HCT116 (cell line): ENCODE data around the gene SPON1.

Experiments used
- CEBPB ChIP-seq: IDR thresholded peaks from 2 replicates; pipeline ENCODE4 v1.6.1; 2012; ENCODE audit warnings: low read depth
- EZH2 ChIP-seq: fragments of 200-600 bp; sonication (generic); IDR thresholded peaks from 2 replicates; pipeline ENCODE4 v1.6.1; 2017; ENCODE audit warnings: antibody characterized with exemption, mixed run types
- JUND ChIP-seq: IDR thresholded peaks from 2 replicates; pipeline ENCODE4 v1.6.1; 2012
- POLR2A ChIP-seq: IDR thresholded peaks from 2 replicates; pipeline ENCODE4 v1.7.0; 2011; ENCODE audit warnings: borderline replicate concordance; ENCODE audit not compliant: insufficient read depth, insufficient read length; ENCODE audit errors: extremely low read depth
- POLR2AphosphoS5 ChIP-seq: IDR thresholded peaks from 2 replicates; pipeline ENCODE4 v1.6.1; 2011; ENCODE audit warnings: mild to moderate bottlenecking, low read depth, low read length, moderate library complexity
- RAD21 ChIP-seq: IDR thresholded peaks from 2 replicates; pipeline ENCODE4 v1.6.1; 2012; ENCODE audit warnings: low read depth, mild to moderate bottlenecking
- SP1 ChIP-seq: IDR thresholded peaks from 2 replicates; pipeline ENCODE4 v1.6.1; 2012; ENCODE audit warnings: low read depth
- TCF7L2 ChIP-seq: IDR thresholded peaks from 2 replicates; pipeline ENCODE4 v1.7.0; 2011; ENCODE audit warnings: borderline replicate concordance, inconsistent platforms; ENCODE audit not compliant: insufficient read depth, insufficient read length; ENCODE audit errors: extremely low read depth
- YY1 ChIP-seq: IDR thresholded peaks from 2 replicates; pipeline ENCODE4 v1.6.1; 2011; ENCODE audit warnings: low read length, low read depth, moderate library complexity, mild to moderate bottlenecking; ENCODE audit not compliant: insufficient replicate concordance; ENCODE audit errors: extremely low read depth
- ZBTB33 ChIP-seq: IDR thresholded peaks from 2 replicates; pipeline ENCODE4 v1.6.1; 2011; ENCODE audit warnings: mild to moderate bottlenecking, low read length, moderate library complexity; ENCODE audit not compliant: insufficient replicate concordance; ENCODE audit errors: extremely low read depth
- ZNF274 ChIP-seq: fragments of 200-500 bp; sonication (Bioruptor generic); IDR thresholded peaks from 2 replicates; pipeline ENCODE4 v1.6.1; 2014; ENCODE audit warnings: mild to moderate bottlenecking, low read depth, low read length, inconsistent platforms
- TF ChIP-seq, protein P1 (sequence below), 3 experiments: fragments of 200-600 bp in 1 of 3; sonication (generic) in 1 of 3; IDR thresholded peaks in 2 of 3; conservative IDR thresholded peaks in 1 of 3; 2 replicates each; pipeline ENCODE4 v1.5.1; 2012 to 2017; ENCODE audit warnings: low read depth in 2 of 3, low read length in 2 of 3, antibody characterized with exemption in 1 of 3, borderline replicate concordance in 1 of 3, control low read depth in 1 of 3, mild to moderate bottlenecking in 1 of 3, mixed read lengths in 1 of 3, mixed run types in 1 of 3, moderate library complexity in 1 of 3; ENCODE audit not compliant: insufficient read depth in 1 of 3
- TF ChIP-seq, protein P2 (sequence below): IDR thresholded peaks from 2 replicates; pipeline ENCODE4 v1.6.1; 2012
- TF ChIP-seq, protein P3 (sequence below): IDR thresholded peaks from 2 replicates; pipeline ENCODE4 v1.6.1; 2012

DNA sequence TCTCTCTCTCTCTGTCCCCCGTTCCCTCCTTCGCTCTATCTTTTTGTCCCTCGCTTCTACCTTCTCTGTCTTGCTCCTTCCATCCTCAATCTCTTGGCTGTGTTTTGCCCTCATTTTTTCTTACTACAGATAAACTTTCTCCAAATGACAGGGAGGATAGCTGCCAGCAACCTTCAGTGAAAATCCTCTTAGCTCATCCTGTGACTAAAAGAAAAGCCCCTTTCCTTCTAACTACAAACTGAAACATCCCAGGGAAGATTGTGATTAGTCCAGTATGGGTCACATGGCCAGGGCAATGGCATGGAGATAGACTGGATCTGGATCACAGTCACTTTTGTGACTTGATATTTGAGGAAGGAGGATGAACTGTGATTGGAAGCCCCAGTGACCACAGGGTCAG lies 10.4 kb downstream of the SPON1 start:
- TF ChIP-seq YY1, result no peak
- TF ChIP-seq, protein P1, sequence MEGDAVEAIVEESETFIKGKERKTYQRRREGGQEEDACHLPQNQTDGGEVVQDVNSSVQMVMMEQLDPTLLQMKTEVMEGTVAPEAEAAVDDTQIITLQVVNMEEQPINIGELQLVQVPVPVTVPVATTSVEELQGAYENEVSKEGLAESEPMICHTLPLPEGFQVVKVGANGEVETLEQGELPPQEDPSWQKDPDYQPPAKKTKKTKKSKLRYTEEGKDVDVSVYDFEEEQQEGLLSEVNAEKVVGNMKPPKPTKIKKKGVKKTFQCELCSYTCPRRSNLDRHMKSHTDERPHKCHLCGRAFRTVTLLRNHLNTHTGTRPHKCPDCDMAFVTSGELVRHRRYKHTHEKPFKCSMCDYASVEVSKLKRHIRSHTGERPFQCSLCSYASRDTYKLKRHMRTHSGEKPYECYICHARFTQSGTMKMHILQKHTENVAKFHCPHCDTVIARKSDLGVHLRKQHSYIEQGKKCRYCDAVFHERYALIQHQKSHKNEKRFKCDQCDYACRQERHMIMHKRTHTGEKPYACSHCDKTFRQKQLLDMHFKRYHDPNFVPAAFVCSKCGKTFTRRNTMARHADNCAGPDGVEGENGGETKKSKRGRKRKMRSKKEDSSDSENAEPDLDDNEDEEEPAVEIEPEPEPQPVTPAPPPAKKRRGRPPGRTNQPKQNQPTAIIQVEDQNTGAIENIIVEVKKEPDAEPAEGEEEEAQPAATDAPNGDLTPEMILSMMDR (IDR thresholded peaks at IDR 0.05 in 2 of 3, conservative IDR thresholded peaks at IDR 0.05 in 1 of 3; ENCODE audit: borderline replicate concordance in 1 of 3, insufficient read depth in 1 of 3, low read depth in 2 of 3, low read length in 2 of 3), result no peak
- no peak for TF ChIP-seq POLR2AphosphoS5
- no peak for TF ChIP-seq TCF7L2
- no peak for TF ChIP-seq CEBPB
- no peak for TF ChIP-seq EZH2
- TF ChIP-seq RAD21, result no peak
- TF ChIP-seq, protein P2, sequence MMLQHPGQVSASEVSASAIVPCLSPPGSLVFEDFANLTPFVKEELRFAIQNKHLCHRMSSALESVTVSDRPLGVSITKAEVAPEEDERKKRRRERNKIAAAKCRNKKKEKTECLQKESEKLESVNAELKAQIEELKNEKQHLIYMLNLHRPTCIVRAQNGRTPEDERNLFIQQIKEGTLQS, result no peak
- TF ChIP-seq POLR2A, result no peak
- no peak for TF ChIP-seq SP1
- no peak for TF ChIP-seq ZNF274
- TF ChIP-seq, protein P3, sequence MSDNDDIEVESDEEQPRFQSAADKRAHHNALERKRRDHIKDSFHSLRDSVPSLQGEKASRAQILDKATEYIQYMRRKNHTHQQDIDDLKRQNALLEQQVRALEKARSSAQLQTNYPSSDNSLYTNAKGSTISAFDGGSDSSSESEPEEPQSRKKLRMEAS, result no peak
- no peak for TF ChIP-seq ZBTB33
- TF ChIP-seq JUND, result no peak
